GM23248 (cell line): ENCODE results near the gene BAZ1B. TPM values are rescaled to one million over a fixed set of nuclear protein-coding genes. Genes with fewer than 3 reads are reported as not detected.

Experiments
- DNase-seq: peaks from one replicate; pipeline ENCODE4 v3.0.0-alpha.2; 2015
- H2AFZ ChIP-seq: fragments of 200-600 bp; sonication (generic); 2 replicates; pipeline ENCODE4 v1.6.1; 2016; ENCODE audit warnings: antibody characterized with exemption
- H3F3A ChIP-seq: fragments of 200-600 bp; sonication (generic); 2 replicates; pipeline ENCODE4 v1.6.1; 2016; ENCODE audit warnings: mild to moderate bottlenecking, antibody characterized with exemption, mixed run types; ENCODE audit not compliant: insufficient read depth
- H3K27ac ChIP-seq: fragments of 200-600 bp; sonication (generic); 2 replicates; pipeline ENCODE4 v1.5.1; 2016; ENCODE audit warnings: mild to moderate bottlenecking
- H3K27me3 ChIP-seq: fragments of 200-600 bp; sonication (generic); replicated peaks from 2 replicates; pipeline ENCODE4 v1.6.1; 2016; ENCODE audit warnings: mild to moderate bottlenecking; ENCODE audit not compliant: insufficient read depth
- H3K36me3 ChIP-seq: fragments of 200-600 bp; sonication (generic); 2 replicates; pipeline ENCODE4 v1.6.1; 2016; ENCODE audit warnings: low read depth, mild to moderate bottlenecking
- H3K4me1 ChIP-seq: fragments of 200-600 bp; sonication (generic); 2 replicates; pipeline ENCODE4 v1.6.1; 2016; ENCODE audit warnings: mild to moderate bottlenecking; ENCODE audit not compliant: insufficient read depth
- H3K4me2 ChIP-seq: fragments of 200-600 bp; sonication (generic); one replicate; pipeline ENCODE4 v1.6.1; 2016; ENCODE audit warnings: mild to moderate bottlenecking; ENCODE audit not compliant: unreplicated experiment
- H3K4me3 ChIP-seq: fragments of 200-600 bp; sonication (generic); 2 replicates; pipeline ENCODE4 v1.5.1; 2016; ENCODE audit warnings: mild to moderate bottlenecking
- H3K79me2 ChIP-seq: fragments of 200-600 bp; sonication (generic); 2 replicates; pipeline ENCODE4 v1.6.1; 2016; ENCODE audit warnings: mild to moderate bottlenecking; ENCODE audit not compliant: insufficient read depth
- H3K9ac ChIP-seq: fragments of 200-600 bp; sonication (generic); 2 replicates; pipeline ENCODE4 v1.6.1; 2016; ENCODE audit warnings: mild to moderate bottlenecking
- H3K9me2 ChIP-seq: fragments of 200-600 bp; sonication (generic); 2 replicates; pipeline ENCODE4 v1.6.1; 2016; ENCODE audit warnings: mixed run types, mild to moderate bottlenecking, moderate library complexity; ENCODE audit not compliant: insufficient read depth
- H3K9me3 ChIP-seq: fragments of 200-600 bp; sonication (generic); one replicate; pipeline ENCODE4 v1.6.1; 2017; ENCODE audit warnings: low read depth
- H4K20me1 ChIP-seq: fragments of 200-600 bp; sonication (generic); 2 replicates; pipeline ENCODE4 v1.6.0; 2016; ENCODE audit not compliant: insufficient read depth
- EZH2 ChIP-seq: fragments of 200-600 bp; sonication (generic); IDR thresholded peaks from 2 replicates; pipeline ENCODE4 v1.6.1; 2018; ENCODE audit warnings: antibody characterized with exemption, mild to moderate bottlenecking; ENCODE audit not compliant: insufficient read depth, poor library complexity, severe bottlenecking
- EZH2phosphoT487 ChIP-seq: fragments of 200-600 bp; sonication (generic); IDR thresholded peaks from 2 replicates; pipeline ENCODE4 v1.6.1; 2018; ENCODE audit warnings: antibody characterized with exemption, moderate library complexity, mild to moderate bottlenecking, low read depth; ENCODE audit not compliant: insufficient read depth
- WGBS, 2 experiments: methylation state at CpG; one replicate each; pipeline ENCODE4 v1.1.6; 2015 to 2017; ENCODE audit warnings: low lambda C conversion rate in 2 of 2, low coverage in 1 of 2; ENCODE audit errors: missing lambda C conversion rate in 2 of 2; 5-methylcytosine and 5-hydroxymethylcytosine counted together
- in situ Hi-C: fragments of 300-500 bp; cut with MboI; formaldehyde crosslinking; loops from 2 replicates; pipeline ENCODE4 v1.15.0; 2020
- polyA plus RNA-seq: library from polyadenylated mRNA; unstranded; fragments of >200 nt; fragmentation: Nextera tagmentation; extraction: Ambion mirVana; gene quantifications from 2 replicates; pipeline ENCODE4 v1.2.1, GENCODE V29; 2016
- total RNA-seq: library from RNA; depleted of rRNA; stranded (reverse); fragments of >200 nt; shearing (Covaris generic); gene quantifications from 2 replicates; pipeline ENCODE4 v1.2.3, GENCODE V29; 2014

The BAZ1B gene
- total and polyA plus RNA-seq, 2 experiments from 2014 or later = 24.0 to 41.8 TPM

- Histone ChIP-seq H3K4me1 (no peaks in the 10 kb centered on the region), H3K9me2 (no peaks in the 10 kb centered on the region), H2AFZ (no peak overlapping the region), H3K4me3 (no peak overlapping the region), H3K4me2 (no peak overlapping the region), H3K27ac (no peak overlapping the region), H3K36me3 (peaks cover 65% of the 10 kb centered on the region), H3K9me3 (no peaks in the 10 kb centered on the region), H3F3A (0 out of 2 replicates have a peak, but pooled peaks cover 13% of the 10 kb centered on the region), H3K27me3 (no peaks in the 10 kb centered on the region), H3K9ac (no peak overlapping the region), H4K20me1 (no peaks in the 10 kb centered on the region), H3K79me2 (peaks cover 10% of the 10 kb centered on the region; the same call in 1 of the 2 replicates)
- WGBS, 2 experiments = 89 to 92% methylated on average over 13 of the region's 13 CpGs
- no peak for DNase-seq
- in situ Hi-C loops = loop anchor here (10.0 kb wide), 1 partner anchor 98 kb away; no protein-coding TSS in a partner anchor
- TF ChIP-seq EZH2phosphoT487 (no peak), EZH2 (no peak)
Measured at GRCh38 chr7:73442222-73442902, 79.7 kb downstream of the BAZ1B start.

- in situ Hi-C loops = no loop called here
- WGBS, 2 experiments = 83 to 87% methylated on average over 7 of the region's 7 CpGs
Measured at GRCh38 chr7:73439410-73439704, 82.7 kb downstream of the BAZ1B start.

GRCh38 chr7:73438547-73439409 is 83.3 kb downstream of the BAZ1B start:
- Histone ChIP-seq H3K36me3 (peaks cover 33% of the 10 kb centered on the region), H3F3A (0 out of 2 replicates have a peak, but pooled peaks cover 13% of the 10 kb centered on the region), H2AFZ (no peak overlapping the region), H3K4me2 (no peak overlapping the region), H3K9me3 (no peaks in the 10 kb centered on the region), H3K27me3 (no peaks in the 10 kb centered on the region), H4K20me1 (no peaks in the 10 kb centered on the region), H3K79me2 (no peaks in the 10 kb centered on the region), H3K4me1 (no peaks in the 10 kb centered on the region), H3K27ac (no peak overlapping the region), H3K9me2 (no peaks in the 10 kb centered on the region), H3K4me3 (no peak overlapping the region), H3K9ac (no peak overlapping the region)
- peak; percentile 22 for DNase-seq
- WGBS, 2 experiments = 62 to 63% methylated on average over 16 of the region's 16 CpGs
- in situ Hi-C loops = no loop called here
- TF ChIP-seq EZH2phosphoT487 = no peak
- TF ChIP-seq EZH2 = no peak

More at GRCh38 chr7:73439410-73439704, 82.7 kb downstream of the BAZ1B start:
- no peak for DNase-seq
- Histone ChIP-seq H3K36me3 (peaks cover 39% of the 10 kb centered on the region), H3K79me2 (no peaks in the 10 kb centered on the region), H3K9me3 (no peaks in the 10 kb centered on the region), H3K9ac (no peak overlapping the region), H3K4me1 (no peaks in the 10 kb centered on the region), H2AFZ (no peak overlapping the region), H3K9me2 (no peaks in the 10 kb centered on the region), H3F3A (0 out of 2 replicates have a peak, but pooled peaks cover 13% of the 10 kb centered on the region), H4K20me1 (no peaks in the 10 kb centered on the region), H3K27me3 (no peaks in the 10 kb centered on the region), H3K27ac (no peak overlapping the region), H3K4me3 (no peak overlapping the region), H3K4me2 (no peak overlapping the region)
- no peak for TF ChIP-seq EZH2
- no peak for TF ChIP-seq EZH2phosphoT487

GRCh38 chr7:73437621-73438416 is 84.3 kb downstream of the BAZ1B start:
- no peaks in the 10 kb centered on the region for H3K4me1 ChIP-seq
- 38 to 43% methylated on average over 16 of the region's 16 CpGs for WGBS, 2 experiments
- H3K9ac ChIP-seq = no peak overlapping the region
- H3K4me3 ChIP-seq = no peak overlapping the region
- no peak overlapping the region for H3K4me2 ChIP-seq
- H3K9me2 ChIP-seq = no peaks in the 10 kb centered on the region
- H3K27me3 ChIP-seq = no peaks in the 10 kb centered on the region
- H3K27ac ChIP-seq = no peak overlapping the region
- H3K9me3 ChIP-seq = no peaks in the 10 kb centered on the region
- no peak for TF ChIP-seq EZH2
- no peak for TF ChIP-seq EZH2phosphoT487
- no peaks in the 10 kb centered on the region for H3K79me2 ChIP-seq
- H4K20me1 ChIP-seq = no peaks in the 10 kb centered on the region
- 0 out of 2 replicates have a peak, but pooled peaks cover 13% of the 10 kb centered on the region for H3F3A ChIP-seq
- DNase-seq = peak; percentile 28
- peaks cover 24% of the 10 kb centered on the region for H3K36me3 ChIP-seq
- in situ Hi-C loops = no loop called here
- no peak overlapping the region for H2AFZ ChIP-seq
